ENCODE measurements around the gene PRKCZ.
"Not testable (repeated sequence)": the region's sequence is repeated elsewhere in the genome, so short reads cannot be mapped to it uniquely, and the experiment has no call there.

PRKCZ gene

DNA sequence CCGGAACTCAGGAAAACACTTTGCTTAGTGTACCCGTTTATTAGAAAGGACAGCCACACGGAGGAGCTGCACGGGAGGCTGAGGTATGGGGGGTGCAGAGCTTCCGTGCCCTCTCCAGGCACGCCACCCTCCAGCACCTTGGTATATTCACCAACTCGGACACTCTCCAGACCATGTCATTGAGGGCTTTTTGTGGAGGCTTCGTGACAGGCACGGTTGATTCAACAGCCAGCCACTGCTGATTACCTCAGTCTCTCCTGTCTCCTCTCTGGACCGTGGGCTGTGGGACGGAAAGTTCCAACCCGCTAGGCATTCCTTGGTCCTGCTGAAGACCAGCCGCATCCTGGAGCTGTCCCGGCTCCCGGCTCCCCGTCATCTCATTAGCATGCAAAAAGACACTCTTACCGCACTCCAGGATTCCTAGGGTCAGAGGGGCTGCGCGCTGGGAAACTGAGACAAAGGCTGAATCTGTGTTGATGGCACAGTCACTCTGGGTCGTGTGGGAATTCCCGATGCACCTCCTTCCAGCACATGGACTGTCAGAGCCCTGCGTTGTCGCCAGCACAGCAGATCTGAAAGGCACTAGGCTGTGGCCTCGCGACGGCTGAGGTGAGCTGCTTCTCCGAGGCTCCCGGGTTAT is 65.6 kb downstream of the PRKCZ start:
- no peaks in the 10 kb centered on the region for H3K36me3 ChIP-seq
- TF ChIP-seq, protein P1, sequence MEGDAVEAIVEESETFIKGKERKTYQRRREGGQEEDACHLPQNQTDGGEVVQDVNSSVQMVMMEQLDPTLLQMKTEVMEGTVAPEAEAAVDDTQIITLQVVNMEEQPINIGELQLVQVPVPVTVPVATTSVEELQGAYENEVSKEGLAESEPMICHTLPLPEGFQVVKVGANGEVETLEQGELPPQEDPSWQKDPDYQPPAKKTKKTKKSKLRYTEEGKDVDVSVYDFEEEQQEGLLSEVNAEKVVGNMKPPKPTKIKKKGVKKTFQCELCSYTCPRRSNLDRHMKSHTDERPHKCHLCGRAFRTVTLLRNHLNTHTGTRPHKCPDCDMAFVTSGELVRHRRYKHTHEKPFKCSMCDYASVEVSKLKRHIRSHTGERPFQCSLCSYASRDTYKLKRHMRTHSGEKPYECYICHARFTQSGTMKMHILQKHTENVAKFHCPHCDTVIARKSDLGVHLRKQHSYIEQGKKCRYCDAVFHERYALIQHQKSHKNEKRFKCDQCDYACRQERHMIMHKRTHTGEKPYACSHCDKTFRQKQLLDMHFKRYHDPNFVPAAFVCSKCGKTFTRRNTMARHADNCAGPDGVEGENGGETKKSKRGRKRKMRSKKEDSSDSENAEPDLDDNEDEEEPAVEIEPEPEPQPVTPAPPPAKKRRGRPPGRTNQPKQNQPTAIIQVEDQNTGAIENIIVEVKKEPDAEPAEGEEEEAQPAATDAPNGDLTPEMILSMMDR (IDR thresholded peaks at IDR 0.05): no peak
- H3K4me3 ChIP-seq (ENCODE audit: low read depth in 1 of 2, low read length in 1 of 2): no peak overlapping the region
- no peak overlapping the region for H3K27ac ChIP-seq
- H3K4me1 ChIP-seq (ENCODE audit: control insufficient read depth in 1 of 2, insufficient read depth in 1 of 2, low read depth in 1 of 2, low read length in 1 of 2): peaks cover 0 to 5% of the 10 kb centered on the region in 2 experiments
- no peaks in the 10 kb centered on the region for H3K27me3 ChIP-seq
- no peaks in the 10 kb centered on the region for H3K9me3 ChIP-seq

DNA sequence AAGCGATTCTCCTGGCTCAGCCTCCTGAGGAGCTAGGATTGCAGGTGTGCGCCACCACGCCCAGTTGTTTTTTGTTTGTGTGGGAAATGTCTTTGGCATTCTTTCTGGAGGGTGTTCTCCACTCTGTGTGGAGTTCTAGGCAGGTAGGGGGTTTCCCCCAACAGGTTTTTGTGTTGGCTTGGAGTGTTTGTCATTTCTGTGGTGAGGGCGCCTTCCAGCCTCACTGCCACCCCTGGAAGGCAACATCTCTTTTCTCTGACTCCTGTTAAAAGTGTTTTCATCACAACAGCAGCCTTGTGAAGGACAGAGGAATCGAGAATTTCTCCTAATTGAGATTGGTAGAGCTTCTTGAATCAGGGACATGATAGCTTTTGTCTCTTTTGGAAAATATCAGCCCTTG is 69.7 kb downstream of the PRKCZ start:
- TF ChIP-seq, protein P1 (IDR thresholded peaks at IDR 0.05): no peak
- Histone ChIP-seq H3K27ac (no peak overlapping the region), H3K9me3 (no peaks in the 10 kb centered on the region), H3K27me3 (no peaks in the 10 kb centered on the region), H3K36me3 (no peaks in the 10 kb centered on the region), H3K4me3 (ENCODE audit: low read depth in 1 of 2, low read length in 1 of 2) (no peak overlapping the region), H3K4me1 (ENCODE audit: control insufficient read depth in 1 of 2, insufficient read depth in 1 of 2, low read depth in 1 of 2, low read length in 1 of 2) (no peaks in the 10 kb centered on the region)

DNA sequence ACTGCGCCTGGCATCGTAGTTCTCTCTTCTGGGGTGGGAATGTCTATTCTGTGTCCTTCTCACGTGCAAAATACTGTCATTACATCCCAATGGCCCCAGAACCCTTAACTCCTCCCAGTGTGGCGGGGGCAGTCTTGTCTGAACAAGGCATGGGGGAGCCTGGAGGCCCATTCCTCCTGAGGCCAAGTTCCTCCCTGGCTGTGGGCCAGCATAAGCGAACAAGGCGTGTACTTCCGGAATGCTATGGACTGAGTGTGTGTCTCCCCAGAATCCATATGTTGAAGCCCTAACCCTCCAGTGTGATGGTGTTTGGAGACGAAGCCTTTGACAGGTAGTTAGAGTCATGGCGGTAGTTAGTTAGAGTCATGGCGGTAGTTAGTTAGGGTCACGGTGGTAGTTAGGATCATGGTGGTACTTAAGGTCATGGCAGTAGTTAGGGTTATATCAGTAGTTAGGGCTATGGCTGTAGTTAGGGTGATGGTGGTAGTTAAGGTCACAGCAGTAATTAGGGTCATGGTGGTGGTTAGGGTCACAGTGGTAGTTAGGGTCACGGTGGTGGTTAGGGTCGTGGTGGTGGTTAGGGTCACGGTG is 71.0 kb downstream of the PRKCZ start:
- Histone ChIP-seq H3K36me3 (no peaks in the 10 kb centered on the region), H3K9me3 (no peaks in the 10 kb centered on the region), H3K4me3 (ENCODE audit: low read depth in 1 of 2, low read length in 1 of 2) (no peak overlapping the region), H3K27ac (no peak overlapping the region), H3K27me3 (peaks cover 2% of the 10 kb centered on the region), H3K4me1 (ENCODE audit: control insufficient read depth in 1 of 2, insufficient read depth in 1 of 2, low read depth in 1 of 2, low read length in 1 of 2) (no peaks in the 10 kb centered on the region)
- TF ChIP-seq, protein P1 (IDR thresholded peaks at IDR 0.05): no peak

DNA sequence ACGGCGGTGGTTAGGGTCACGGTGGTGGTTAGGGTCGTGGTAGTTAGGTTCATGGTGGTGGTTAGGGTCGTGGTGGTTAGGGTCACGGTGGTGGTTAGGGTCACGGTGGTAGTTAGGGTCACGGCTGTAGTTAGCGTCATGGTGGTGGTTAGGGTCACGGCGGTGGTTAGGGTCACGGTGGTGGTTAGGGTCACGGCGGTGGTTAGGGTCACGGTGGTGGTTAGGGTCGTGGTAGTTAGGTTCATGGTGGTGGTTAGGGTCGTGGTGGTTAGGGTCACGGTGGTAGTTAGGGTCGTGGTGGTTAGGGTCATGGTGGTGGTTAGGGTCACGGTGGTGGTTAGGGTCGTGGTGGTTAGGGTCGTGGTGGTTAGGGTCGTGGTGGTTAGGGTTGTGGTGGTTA is 71.6 kb downstream of the PRKCZ start:
- not testable (repeated sequence) for H3K36me3 ChIP-seq; H3K4me3 ChIP-seq (ENCODE audit: low read depth in 1 of 2, low read length in 1 of 2); H3K9me3 ChIP-seq; H3K4me1 ChIP-seq (ENCODE audit: control insufficient read depth in 1 of 2, insufficient read depth in 1 of 2, low read depth in 1 of 2, low read length in 1 of 2); H3K27ac ChIP-seq; H3K27me3 ChIP-seq

DNA sequence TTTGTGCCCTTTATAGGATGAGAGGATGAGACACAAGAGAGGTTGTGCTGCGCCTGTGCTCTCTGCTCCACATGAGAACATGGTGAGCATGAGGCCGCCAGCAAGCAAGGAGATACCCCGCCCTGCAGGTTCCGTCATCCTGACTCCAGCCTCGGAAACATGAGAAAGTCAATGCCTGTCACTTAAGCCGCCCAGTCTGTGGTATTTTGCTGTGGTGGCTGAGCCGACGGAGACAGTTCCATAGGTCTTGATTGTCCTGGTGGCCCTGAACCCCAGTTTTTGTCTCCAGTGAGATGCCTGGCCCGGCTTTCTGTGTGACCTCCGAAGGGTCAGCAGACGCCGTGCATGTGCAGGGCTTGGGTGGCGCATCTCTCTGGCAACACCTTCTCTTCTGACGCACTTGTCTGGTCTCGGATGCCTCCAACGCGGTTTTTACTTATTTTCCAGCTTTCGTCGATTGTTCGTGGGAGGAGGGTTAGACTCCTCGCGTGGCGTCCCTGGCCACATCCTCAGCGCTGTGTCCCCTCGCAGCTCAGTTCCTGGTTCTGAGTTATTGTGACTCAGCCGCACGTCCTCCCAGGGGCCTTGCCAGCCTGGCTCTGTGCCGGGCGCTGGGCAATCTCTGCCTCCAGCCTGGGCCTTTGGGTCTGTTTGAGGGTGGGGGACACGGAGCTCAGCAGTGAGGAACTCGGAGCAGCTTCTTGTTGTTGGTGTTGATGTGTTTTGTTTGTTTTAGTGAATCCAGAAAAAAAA is 74.4 kb downstream of the PRKCZ start:
- Histone ChIP-seq H3K9me3 (no peaks in the 10 kb centered on the region), H3K4me3 (ENCODE audit: low read depth in 1 of 2, low read length in 1 of 2) (no peak overlapping the region), H3K27me3 (peaks cover 22% of the 10 kb centered on the region), H3K27ac (no peak overlapping the region), H3K36me3 (no peaks in the 10 kb centered on the region), H3K4me1 (ENCODE audit: control insufficient read depth in 1 of 2, insufficient read depth in 1 of 2, low read depth in 1 of 2, low read length in 1 of 2) (peaks cover 5 to 12% of the 10 kb centered on the region in 2 experiments)
- TF ChIP-seq, protein P1 (IDR thresholded peaks at IDR 0.05): no peak
